KOPT-K1 (cell line): ENCODE results near the gene KAT14.
"Not testable (repeated sequence)": the region's sequence is repeated elsewhere in the genome, so short reads cannot be mapped to it uniquely, and the experiment has no call there.

Source experiments
- H3K27ac ChIP-seq: fragments of 200-600 bp; sonication (generic); 2 replicates; pipeline ENCODE4 v1.5.1; 2016; ENCODE audit warnings: antibody characterized with exemption, mild to moderate bottlenecking, low read depth, low read length; ENCODE audit not compliant: poor library complexity, severe bottlenecking
- H3K36me3 ChIP-seq: fragments of 200-600 bp; sonication (generic); 2 replicates; pipeline ENCODE4 v1.5.1; 2017; ENCODE audit warnings: antibody characterized with exemption, mild to moderate bottlenecking, low read length, moderate library complexity; ENCODE audit not compliant: insufficient read depth
- H3K9me3 ChIP-seq: fragments of 200-600 bp; sonication (generic); 2 replicates; pipeline ENCODE4 v1.5.1; 2017; ENCODE audit warnings: antibody characterized with exemption, low read length, mild to moderate bottlenecking; ENCODE audit not compliant: insufficient read depth, poor library complexity, severe bottlenecking

Gene KAT14

DNA sequence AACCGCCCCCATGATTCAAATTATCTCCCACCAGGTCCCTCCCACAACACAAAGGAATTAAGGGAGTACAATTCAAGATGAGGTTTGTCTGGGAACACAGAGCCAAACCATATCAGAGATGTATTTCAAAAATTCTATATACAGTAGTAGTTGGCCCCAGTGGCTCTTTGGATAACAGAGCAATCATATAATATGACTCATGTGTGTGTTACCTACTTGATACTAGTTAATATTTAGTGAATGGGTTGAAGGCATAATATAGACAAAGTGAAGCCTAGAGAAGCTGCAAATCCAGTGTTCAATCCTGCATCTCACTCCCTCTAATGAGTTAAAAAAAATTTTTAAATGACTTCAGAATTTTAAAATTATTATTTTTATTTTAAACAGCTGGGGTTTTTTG lies 43.2 kb downstream of the KAT14 start:
- H3K9me3 ChIP-seq, result peaks cover 20% of the 10 kb centered on the region
- H3K27ac ChIP-seq, result no peak overlapping the region
- peaks cover 93% of the 10 kb centered on the region for H3K36me3 ChIP-seq

- Histone ChIP-seq H3K36me3 (peaks cover 89% of the 10 kb centered on the region), H3K27ac (no peak overlapping the region), H3K9me3 (no peaks in the 10 kb centered on the region)
Observed at GRCh38 chr20:18187020-18187419, 49.4 kb downstream of the KAT14 start.

GRCh38 chr20:18188434-18188833 lies 50.8 kb downstream of the KAT14 start:
- H3K36me3 ChIP-seq, result peaks cover 75% of the 10 kb centered on the region
- no peak overlapping the region for H3K27ac ChIP-seq
- H3K9me3 ChIP-seq, result no peaks in the 10 kb centered on the region

- no peaks in the 10 kb centered on the region for H3K9me3 ChIP-seq
- peaks cover 53% of the 10 kb centered on the region for H3K36me3 ChIP-seq
- H3K27ac ChIP-seq, result no peak overlapping the region
Observed at GRCh38 chr20:18190338-18191233, 52.9 kb downstream of the KAT14 start.

DNA sequence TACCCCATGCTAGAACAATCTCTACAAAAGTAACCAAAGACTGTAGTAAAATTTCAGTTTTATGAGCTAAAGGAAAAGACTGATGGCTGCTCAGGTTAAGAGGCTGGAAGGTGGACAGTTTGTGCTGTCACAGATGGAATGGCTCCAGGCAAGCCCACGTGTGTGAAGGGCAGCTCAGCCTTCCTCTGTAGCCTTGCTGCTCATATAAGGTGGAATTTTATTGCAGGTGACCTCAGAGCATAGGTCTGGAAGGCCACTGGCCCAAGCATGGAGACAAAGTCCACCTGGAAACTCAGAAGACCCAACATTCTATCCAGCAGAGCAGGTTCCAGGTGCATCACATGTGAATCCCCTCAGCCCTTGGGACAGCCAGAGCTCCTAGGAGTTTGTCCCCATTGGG lies 53.6 kb downstream of the KAT14 start:
- Histone ChIP-seq H3K9me3 (no peaks in the 10 kb centered on the region), H3K27ac (no peak overlapping the region), H3K36me3 (peaks cover 46% of the 10 kb centered on the region)

DNA sequence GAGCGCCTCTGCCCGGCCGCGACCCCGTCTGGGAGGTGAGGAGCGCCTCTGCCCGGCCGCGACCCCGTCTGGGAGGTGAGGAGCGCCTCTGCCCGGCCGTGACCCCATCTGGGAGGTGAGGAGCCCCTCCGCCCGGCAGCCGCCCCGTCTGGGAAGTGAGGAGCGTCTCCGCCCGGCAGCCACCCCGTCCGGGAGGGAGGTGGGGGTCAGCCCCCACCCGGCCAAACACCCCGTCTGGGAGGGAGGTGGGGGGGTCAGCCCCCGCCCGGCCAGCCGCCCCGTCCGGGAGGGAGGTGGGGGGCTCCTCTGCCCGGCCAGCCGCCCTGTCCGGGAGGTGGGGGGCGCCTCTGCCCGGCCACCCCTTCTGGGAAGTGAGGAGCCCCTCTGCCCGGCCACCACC lies 56.8 kb downstream of the KAT14 start:
- peaks cover 14% of the 10 kb centered on the region for H3K36me3 ChIP-seq
- not testable (repeated sequence) for H3K9me3 ChIP-seq, H3K27ac ChIP-seq

DNA sequence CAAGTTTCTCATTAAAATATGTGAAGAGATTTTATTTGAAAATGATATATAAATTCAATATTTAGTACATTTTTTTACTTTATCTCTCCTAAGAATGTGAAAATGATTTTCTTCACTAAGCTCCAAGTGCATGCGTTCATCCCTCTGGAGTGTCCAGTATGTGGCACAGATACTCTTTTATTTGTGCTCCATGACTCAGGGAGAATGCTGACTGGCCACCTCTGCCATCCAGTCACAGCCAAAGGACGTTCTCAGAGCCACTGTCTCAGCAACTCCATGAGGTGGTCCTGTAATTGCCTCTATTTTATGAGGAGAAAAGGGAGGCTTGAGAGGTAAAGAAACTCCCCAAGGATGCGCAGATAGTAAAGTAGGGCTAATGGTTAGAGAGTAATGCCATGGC lies 58.3 kb downstream of the KAT14 start:
- Histone ChIP-seq H3K9me3 (no peaks in the 10 kb centered on the region), H3K36me3 (peaks cover 6% of the 10 kb centered on the region), H3K27ac (no peak overlapping the region)

DNA sequence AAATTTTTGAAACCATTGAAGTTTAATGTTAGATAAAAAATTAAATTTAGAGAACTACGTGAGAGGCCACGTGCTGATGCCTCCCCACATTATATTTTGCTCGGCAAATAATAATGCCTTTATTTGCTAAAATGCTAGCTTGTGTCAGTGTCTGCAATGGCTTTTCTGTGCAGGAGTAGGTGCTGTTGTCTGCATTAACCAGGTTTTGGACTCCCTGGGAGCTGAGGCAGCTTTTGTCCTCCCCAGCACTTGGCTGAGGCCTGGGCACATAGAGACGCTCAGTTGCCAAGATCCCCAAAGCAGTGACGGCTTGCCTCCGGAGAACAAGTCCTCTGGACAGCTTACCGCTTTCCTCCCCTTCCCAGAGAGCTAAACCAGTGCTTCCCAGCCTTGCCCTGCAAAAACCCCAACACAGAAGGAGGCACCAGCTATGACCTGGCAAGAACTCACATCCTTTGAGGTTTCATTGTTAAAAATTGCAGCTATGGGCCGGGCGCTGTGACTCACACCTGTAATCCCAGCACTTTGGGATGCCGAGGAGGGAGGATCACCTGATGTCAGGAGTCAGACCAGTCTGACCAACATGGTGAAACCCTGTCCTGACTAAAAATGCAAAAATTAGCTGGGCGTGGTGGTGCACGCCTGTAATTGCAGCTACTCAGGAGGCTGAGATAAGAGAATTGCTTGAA lies 59.9 kb downstream of the KAT14 start:
- H3K36me3 ChIP-seq, result no peaks in the 10 kb centered on the region
- H3K9me3 ChIP-seq, result peaks cover 16% of the 10 kb centered on the region
- no peak overlapping the region for H3K27ac ChIP-seq

- Histone ChIP-seq H3K36me3 (no peaks in the 10 kb centered on the region), H3K27ac (no peak overlapping the region), H3K9me3 (peaks cover 24% of the 10 kb centered on the region)
Observed at GRCh38 chr20:18202966-18203365, 65.3 kb downstream of the KAT14 start.

DNA sequence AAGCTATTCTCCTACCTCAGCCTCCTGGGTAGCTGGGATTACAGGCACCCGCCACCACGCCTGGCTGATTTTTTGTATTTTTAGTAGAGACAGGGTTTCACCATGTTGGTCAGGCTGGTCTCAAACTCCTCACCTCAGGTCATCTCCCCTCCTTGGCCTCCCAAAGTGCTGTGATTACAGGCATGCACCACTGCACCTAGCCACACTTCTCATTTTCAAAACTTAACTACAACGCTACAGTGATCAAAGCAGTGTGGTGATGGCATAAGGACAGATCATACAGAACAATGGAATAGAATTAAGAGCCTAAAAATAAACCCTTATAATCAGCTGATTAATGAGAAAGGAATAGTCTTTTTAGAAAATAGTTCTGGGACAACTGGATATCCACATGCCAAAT lies 66.0 kb downstream of the KAT14 start:
- H3K27ac ChIP-seq, result not testable (repeated sequence)
- H3K9me3 ChIP-seq, result peaks cover 24% of the 10 kb centered on the region

DNA sequence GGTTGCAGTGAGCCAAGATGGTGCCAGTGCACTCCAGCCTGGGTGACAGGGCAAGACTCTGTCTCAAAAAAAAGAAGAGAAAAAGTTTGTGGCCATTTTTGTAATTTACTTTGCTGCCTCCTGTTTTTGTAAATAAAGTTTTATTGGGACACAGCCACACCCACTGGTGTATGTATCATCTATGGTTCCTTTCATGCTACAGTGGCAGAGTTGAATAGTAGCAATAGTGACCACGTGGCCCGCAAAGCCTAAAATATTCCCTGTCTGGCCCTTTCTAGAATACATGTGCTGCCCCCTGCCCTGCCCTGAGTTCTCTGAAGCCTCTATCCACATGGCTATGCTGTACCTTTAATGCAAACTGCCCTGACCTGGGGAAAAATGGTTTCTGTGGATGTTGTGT lies 75.3 kb downstream of the KAT14 start:
- H3K9me3 ChIP-seq, result peaks cover 14% of the 10 kb centered on the region

More for the DNA sequence above, 66.0 kb downstream of the KAT14 start:
- not testable (repeated sequence) for H3K36me3 ChIP-seq

DNA sequence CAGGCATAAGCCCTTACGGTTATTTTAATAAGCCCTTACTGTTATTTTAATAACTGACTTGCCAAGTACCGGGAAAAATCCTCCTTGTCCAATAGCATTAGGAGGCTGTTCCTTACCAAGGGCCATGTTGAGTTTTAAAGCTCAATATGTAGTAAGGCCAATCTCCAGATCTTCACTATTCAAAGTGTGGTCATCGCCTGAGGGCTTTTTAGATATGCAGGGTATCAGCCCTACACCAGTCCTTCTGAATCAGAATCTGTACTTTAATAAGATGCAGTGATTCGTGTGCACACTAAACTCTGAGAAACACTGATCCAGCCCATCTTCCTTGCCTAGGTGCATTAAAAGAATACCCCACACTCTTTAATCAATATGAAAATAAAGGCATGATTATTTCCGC lies 77.9 kb downstream of the KAT14 start:
- Histone ChIP-seq H3K9me3 (peaks cover 14% of the 10 kb centered on the region), H3K36me3 (no peaks in the 10 kb centered on the region), H3K27ac (no peak overlapping the region)

More for the DNA sequence above, 75.3 kb downstream of the KAT14 start:
- Histone ChIP-seq H3K36me3 (no peaks in the 10 kb centered on the region), H3K27ac (no peak overlapping the region)

DNA sequence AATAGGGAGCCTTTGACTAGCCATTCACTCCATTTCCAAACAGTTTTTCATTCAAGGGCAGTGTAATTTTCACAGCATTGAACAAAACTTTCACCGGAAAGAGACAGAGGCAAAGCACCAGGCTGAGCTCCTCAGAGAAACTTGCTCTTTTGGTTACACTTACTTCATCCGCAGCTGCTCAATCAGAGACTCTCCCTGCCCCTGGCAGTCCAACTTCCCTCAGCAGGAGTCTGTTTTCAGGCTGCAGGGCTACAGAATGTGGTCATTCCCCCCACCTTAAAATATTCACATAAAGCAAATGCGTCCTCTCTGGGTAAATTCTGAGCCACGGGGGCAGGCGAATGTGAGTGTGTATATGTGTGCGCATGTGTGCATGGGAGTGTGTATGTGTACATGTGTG lies 80.6 kb downstream of the KAT14 start:
- Histone ChIP-seq H3K36me3 (no peaks in the 10 kb centered on the region), H3K9me3 (peaks cover 14% of the 10 kb centered on the region), H3K27ac (no peak overlapping the region)

- H3K27ac ChIP-seq, result no peak overlapping the region
- no peaks in the 10 kb centered on the region for H3K36me3 ChIP-seq
- no peaks in the 10 kb centered on the region for H3K9me3 ChIP-seq
Observed at GRCh38 chr20:18223409-18223808, 85.7 kb downstream of the KAT14 start.

DNA sequence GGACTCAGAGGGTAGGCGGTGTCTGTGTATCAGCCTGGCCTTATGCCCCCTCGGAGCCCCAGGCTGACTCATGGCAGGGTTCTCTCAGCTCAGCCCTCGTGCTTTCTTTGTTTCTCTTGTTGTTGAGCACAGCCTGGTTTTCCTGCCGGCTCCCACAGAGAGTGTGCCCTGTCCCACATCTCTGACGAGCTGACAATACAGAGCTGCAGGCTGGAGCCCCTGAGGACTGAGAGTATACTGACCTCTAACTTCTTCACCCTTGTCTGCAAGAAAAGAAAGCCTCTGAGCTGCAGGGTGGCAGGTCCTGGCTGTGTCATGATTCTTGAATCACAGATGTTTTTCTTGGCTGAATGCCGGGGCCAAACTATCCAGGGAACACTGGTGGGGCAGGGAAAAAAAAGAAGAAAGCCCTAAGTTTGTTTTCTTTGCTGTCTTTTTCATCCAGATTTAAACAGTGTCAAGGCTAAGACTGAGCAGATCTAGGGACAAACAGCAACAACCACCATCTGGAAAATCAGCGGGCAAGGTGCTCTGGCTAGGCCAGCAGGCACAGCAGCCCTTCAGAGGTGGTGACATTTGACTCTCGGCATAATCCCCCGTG lies 87.4 kb downstream of the KAT14 start:
- H3K36me3 ChIP-seq, result no peaks in the 10 kb centered on the region
- no peaks in the 10 kb centered on the region for H3K9me3 ChIP-seq
- H3K27ac ChIP-seq, result no peak overlapping the region
